ENCODE results near the gene ZDHHC6.

- TF ChIP-seq, protein P1, sequence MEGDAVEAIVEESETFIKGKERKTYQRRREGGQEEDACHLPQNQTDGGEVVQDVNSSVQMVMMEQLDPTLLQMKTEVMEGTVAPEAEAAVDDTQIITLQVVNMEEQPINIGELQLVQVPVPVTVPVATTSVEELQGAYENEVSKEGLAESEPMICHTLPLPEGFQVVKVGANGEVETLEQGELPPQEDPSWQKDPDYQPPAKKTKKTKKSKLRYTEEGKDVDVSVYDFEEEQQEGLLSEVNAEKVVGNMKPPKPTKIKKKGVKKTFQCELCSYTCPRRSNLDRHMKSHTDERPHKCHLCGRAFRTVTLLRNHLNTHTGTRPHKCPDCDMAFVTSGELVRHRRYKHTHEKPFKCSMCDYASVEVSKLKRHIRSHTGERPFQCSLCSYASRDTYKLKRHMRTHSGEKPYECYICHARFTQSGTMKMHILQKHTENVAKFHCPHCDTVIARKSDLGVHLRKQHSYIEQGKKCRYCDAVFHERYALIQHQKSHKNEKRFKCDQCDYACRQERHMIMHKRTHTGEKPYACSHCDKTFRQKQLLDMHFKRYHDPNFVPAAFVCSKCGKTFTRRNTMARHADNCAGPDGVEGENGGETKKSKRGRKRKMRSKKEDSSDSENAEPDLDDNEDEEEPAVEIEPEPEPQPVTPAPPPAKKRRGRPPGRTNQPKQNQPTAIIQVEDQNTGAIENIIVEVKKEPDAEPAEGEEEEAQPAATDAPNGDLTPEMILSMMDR (IDR thresholded peaks at IDR 0.05), result no peak
- no peak for TF ChIP-seq POLR2A (IDR thresholded peaks at IDR 0.05)
These were observed 52.2 kb downstream of the ZDHHC6 start for GRCh38 chr10:112394475-112394875.
